ENCODE data around the gene SNAPC4.

- TF ChIP-seq, protein P1, sequence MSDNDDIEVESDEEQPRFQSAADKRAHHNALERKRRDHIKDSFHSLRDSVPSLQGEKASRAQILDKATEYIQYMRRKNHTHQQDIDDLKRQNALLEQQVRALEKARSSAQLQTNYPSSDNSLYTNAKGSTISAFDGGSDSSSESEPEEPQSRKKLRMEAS (IDR thresholded peaks at IDR 0.05; ENCODE audit: low read depth, low read length): no peak
- TF ChIP-seq CTCF (IDR thresholded peaks at IDR 0.05; ENCODE audit: low read depth, low read length) (no peak), POLR2A (IDR thresholded peaks at IDR 0.05; ENCODE audit: extremely low read depth, insufficient read length) (no peak)
These were observed 44.1 kb downstream of the SNAPC4 start for GRCh38 chr9:136355616-136356557.
